GF-D8 (cell line): ENCODE data around the gene GPC1.
"Not testable (repeated sequence)": the region's sequence is repeated elsewhere in the genome, so short reads cannot be mapped to it uniquely, and the experiment has no call there.

ENCODE experiments used
- DNase-seq: peaks from one replicate; lab custom pipeline; 2025; lab: John Stamatoyannopoulos, UW

Gene GPC1

GRCh38 chr2:240435457-240435947, at the start of gene GPC1:
TSS of gene GPC1 (plus strand) at chr2:240435663. CDS start at chr2:240435919, 256 bp downstream.
- DNase-seq = no peak

GRCh38 chr2:240386326-240386725, 49.1 kb upstream of the GPC1 start:
- no peak for DNase-seq

- not testable (repeated sequence) for DNase-seq
Observed at GRCh38 chr2:240386743-240387142, 48.7 kb upstream of the GPC1 start.

GRCh38 chr2:240387325-240387668, 48.2 kb upstream of the GPC1 start:
- DNase-seq = no peak

- DNase-seq = no peak
Observed at GRCh38 chr2:240387669-240388358, 47.6 kb upstream of the GPC1 start.

- no peak for DNase-seq
Observed at GRCh38 chr2:240388471-240389301, 46.8 kb upstream of the GPC1 start.

- no peak for DNase-seq
Observed at GRCh38 chr2:240389302-240389805, 46.1 kb upstream of the GPC1 start.

- DNase-seq = peak; percentile 33
Observed at GRCh38 chr2:240390091-240391073, 45.1 kb upstream of the GPC1 start.

GRCh38 chr2:240391111-240392051, 44.1 kb upstream of the GPC1 start:
- DNase-seq = no peak

- no peak for DNase-seq
Observed at GRCh38 chr2:240392084-240392947, 43.1 kb upstream of the GPC1 start.

GRCh38 chr2:240392948-240393830, 42.3 kb upstream of the GPC1 start:
- no peak for DNase-seq

- DNase-seq = no peak
Observed at GRCh38 chr2:240393831-240394410, 41.5 kb upstream of the GPC1 start.

- no peak for DNase-seq
Observed at GRCh38 chr2:240394549-240394948, 40.9 kb upstream of the GPC1 start.

GRCh38 chr2:240395448-240395847, 40.0 kb upstream of the GPC1 start:
- DNase-seq = no peak

GRCh38 chr2:240395896-240396622, 39.4 kb upstream of the GPC1 start:
- no peak for DNase-seq

GRCh38 chr2:240396623-240397541, 38.6 kb upstream of the GPC1 start:
- no peak for DNase-seq

- DNase-seq = no peak
Observed at GRCh38 chr2:240397542-240397916, 37.9 kb upstream of the GPC1 start.
